ENCODE measurements around the gene TEK. TPM values are rescaled to one million over a fixed set of nuclear protein-coding genes. Genes with fewer than 3 reads are reported as not detected.

TEK gene
- total and polyA plus RNA-seq, 12 donors, result 6.7 to 33.1 (median 15.9) TPM

- intact Hi-C loops (cut with DNase I), result no loop called here
These were observed 14.3 kb upstream of the TEK start for GRCh38 chr9:27094640-27095298.

GRCh38 chr9:27107241-27107640 is 1.8 kb upstream of the TEK start:
- no peaks in the 10 kb centered on the region for H3K9me3 ChIP-seq
- WGBS, 2 donors, result 93 to 94% methylated on average over 2 of the region's 2 CpGs
- H3K4me1 ChIP-seq, result peaks cover 0 to 9% (median 0%) of the 10 kb centered on the region in 9 donors
- no peaks in the 10 kb centered on the region for H3K27me3 ChIP-seq
- no peak for TF ChIP-seq CTCF (IDR thresholded peaks at IDR 0.05)
- H3K36me3 ChIP-seq, result no peaks in the 10 kb centered on the region
- no peak overlapping the region for H3K27ac ChIP-seq
- ATAC-seq (no peak), DNase-seq (no peak)
- intact Hi-C loops (cut with DNase I), result no loop called here
- H3K4me3 ChIP-seq, result no peak overlapping the region

More at GRCh38 chr9:27094640-27095298, 14.3 kb upstream of the TEK start:
- Histone ChIP-seq H3K36me3 (no peaks in the 10 kb centered on the region), H3K9me3 (no peaks in the 10 kb centered on the region), H3K4me3 (no peak overlapping the region), H3K4me1 (peaks cover 0 to 11% (median 0%) of the 10 kb centered on the region in 9 donors), H3K27ac (peak overlapping the region in 4 of 10 donors; percentile 12 to 52 (median 26)), H3K27me3 (no peaks in the 10 kb centered on the region)
- TF ChIP-seq CTCF (IDR thresholded peaks at IDR 0.05), result no peak
- DNase-seq (no peak), ATAC-seq (peak in 6 of 8 donors; percentile 31 to 95 (median 69))
- WGBS, 2 donors, result 25 to 29% methylated on average over 3 of the region's 3 CpGs

- H3K4me1 ChIP-seq, result peaks cover 0 to 20% (median 0%) of the 10 kb centered on the region in 9 donors
- WGBS, 2 donors, result 51 to 52% methylated on average over 2 of the region's 2 CpGs
- no peaks in the 10 kb centered on the region for H3K27me3 ChIP-seq
- DNase-seq, result no peak
- intact Hi-C loops (cut with DNase I), result loop anchor here in 1 of 10 donors (5.0 kb wide), 1 partner anchor 83 kb away; no protein-coding TSS in a partner anchor
- H3K9me3 ChIP-seq, result no peaks in the 10 kb centered on the region
- H3K36me3 ChIP-seq, result no peaks in the 10 kb centered on the region
- peak overlapping the region; percentile 1 to 92 (median 76) for H3K27ac ChIP-seq
- TF ChIP-seq CTCF (IDR thresholded peaks at IDR 0.05), result no peak
- peak overlapping the region; percentile 18 to 63 (median 51) for H3K4me3 ChIP-seq
- ATAC-seq, result no peak
These were observed 596 bp downstream of the TEK start for GRCh38 chr9:27109621-27110020.

GRCh38 chr9:27110181-27110580 is 1.2 kb downstream of the TEK start:
- H3K4me1 ChIP-seq, result peaks cover 0 to 20% (median 0%) of the 10 kb centered on the region in 9 donors
- TF ChIP-seq CTCF (IDR thresholded peaks at IDR 0.05), result no peak
- H3K9me3 ChIP-seq, result no peaks in the 10 kb centered on the region
- H3K4me3 ChIP-seq, result peak overlapping the region; percentile 18 to 63 (median 51)
- DNase-seq, result no peak
- 58 to 60% methylated on average over 4 of the region's 4 CpGs for WGBS, 2 donors
- no peaks in the 10 kb centered on the region for H3K36me3 ChIP-seq
- intact Hi-C loops (cut with DNase I), result loop anchor here in 1 of 10 donors (5.0 kb wide), 1 partner anchor 82 kb away; no protein-coding TSS in a partner anchor
- H3K27ac ChIP-seq, result peak overlapping the region in 9 of 10 donors; percentile 9 to 92 (median 78)
- H3K27me3 ChIP-seq, result no peaks in the 10 kb centered on the region
- ATAC-seq, result peak in 1 of 8 donors; percentile 39

Measured in heart right ventricle (tissue), 16 donors.